Stimulated activated CD4-positive, alpha-beta T cell treated with anti-CD3 and anti-CD28 coated beads, Interleukin-15, amount 100 ng/mL, for 24 hours (primary cell): ENCODE data around the gene MRPL42.
A peak's percentile ranks its signal among the peaks of the same experiment; 100 is the strongest.

Experiments
- DNase-seq: peaks from one replicate; pipeline ENCODE4 v3.0.0-alpha.2; 2020

The MRPL42 gene

DNA sequence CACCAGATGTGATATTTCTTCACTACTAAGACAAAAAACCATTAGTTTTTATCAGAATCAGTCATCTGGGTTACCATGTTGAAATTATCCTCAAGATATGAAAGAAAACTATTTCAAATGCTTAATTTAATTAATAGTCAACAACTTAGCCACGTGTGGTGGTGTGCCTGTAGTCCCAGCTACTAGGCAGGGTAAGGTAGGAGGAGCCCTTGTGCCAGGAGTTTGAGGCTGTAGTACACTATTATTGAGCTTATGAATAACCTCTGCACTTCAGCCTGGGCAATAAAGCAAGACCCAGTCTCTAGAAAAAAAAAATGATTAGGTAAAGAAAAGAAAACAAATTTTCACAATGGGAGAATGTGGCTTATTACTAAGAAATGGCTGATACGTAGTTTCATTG is 33.4 kb downstream of the MRPL42 start:
- DNase-seq, result no peak

- peak; percentile 68 for DNase-seq
Observed at GRCh38 chr12:93502802-93503623, 35.7 kb downstream of the MRPL42 start.

DNA sequence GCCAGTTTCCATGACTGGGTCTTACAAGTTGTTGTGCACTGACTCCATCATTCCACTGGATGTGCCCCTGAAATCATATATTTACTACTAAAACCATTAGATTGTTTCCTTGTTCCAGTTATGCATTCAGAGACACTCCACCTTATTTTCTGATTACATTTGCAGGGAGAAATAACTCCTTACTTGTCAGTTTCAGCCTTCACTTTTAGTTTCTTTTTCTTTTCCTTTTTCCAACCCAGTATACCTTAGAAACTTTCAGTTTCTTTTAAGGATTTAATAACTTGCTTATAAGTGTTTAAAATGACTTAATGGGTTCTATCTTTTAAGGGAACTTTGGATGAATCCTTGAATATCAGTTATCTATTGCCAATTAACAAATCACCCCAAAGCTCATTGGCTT is 39.9 kb downstream of the MRPL42 start:
- no peak for DNase-seq

GRCh38 chr12:93509506-93509905 is 42.2 kb downstream of the MRPL42 start:
- DNase-seq, result no peak

GRCh38 chr12:93514853-93515252 is 47.5 kb downstream of the MRPL42 start:
- DNase-seq, result no peak

GRCh38 chr12:93518725-93519124 is 51.4 kb downstream of the MRPL42 start:
- DNase-seq, result no peak

DNA sequence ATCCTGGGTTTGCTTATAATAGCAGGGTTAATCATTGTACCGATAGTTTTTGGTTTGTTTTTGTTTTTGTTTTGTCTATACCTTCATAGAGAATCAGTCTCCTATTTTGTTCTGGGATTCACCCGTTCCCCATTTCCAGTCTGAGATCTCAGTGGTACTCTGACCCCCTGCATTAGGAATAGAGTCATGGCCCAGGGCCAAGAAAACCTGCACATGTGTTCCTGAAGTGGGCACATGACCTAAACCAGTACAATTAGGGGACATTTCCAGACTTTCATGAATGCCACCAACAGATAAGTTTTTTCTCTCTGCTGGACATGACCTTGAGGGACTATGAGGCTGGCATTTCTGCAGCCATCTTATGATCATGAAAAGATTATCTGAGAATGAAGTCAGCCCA is 52.5 kb downstream of the MRPL42 start:
- DNase-seq, result no peak

GRCh38 chr12:93520454-93520853 is 53.1 kb downstream of the MRPL42 start:
- DNase-seq, result no peak

DNA sequence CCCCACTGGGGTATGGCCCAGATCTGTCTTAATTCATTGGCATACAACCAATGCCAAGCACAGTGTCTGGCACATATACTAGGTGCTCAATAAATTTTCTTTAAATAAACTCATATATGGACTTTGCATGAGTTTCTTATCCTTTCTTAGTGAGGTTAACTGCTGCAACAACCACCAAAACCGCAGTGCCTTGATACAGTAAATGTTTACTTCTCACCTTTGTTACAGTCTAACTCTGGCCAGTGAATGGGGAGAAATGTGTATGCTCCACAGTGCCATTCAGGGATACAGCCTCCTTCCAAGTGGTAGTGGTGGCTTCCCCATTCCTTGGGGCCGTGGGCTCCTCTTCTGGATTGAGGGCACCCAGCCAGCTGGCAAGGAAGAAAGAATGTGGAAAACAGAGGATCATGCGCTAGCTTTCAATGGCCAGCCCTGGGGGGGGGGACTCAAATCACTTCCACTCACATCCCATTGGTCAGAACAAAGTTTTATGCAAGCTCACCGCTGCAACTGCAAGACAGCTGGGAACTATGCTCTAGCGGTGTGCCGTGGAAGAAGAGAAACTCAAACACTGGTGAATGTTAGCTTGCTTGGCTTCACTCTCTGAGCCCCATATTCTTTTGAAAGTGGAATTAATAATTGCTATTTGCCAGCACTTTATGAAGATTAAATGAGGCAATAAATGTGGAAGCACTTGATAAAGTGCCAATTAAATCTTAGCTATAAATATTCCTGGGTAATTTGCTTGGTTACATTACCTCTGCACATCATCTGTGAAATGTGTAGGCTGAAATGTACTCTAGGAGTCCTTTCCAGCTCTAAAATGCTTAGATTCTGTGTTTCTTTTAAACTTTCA is 54.1 kb downstream of the MRPL42 start:
- no peak for DNase-seq

DNA sequence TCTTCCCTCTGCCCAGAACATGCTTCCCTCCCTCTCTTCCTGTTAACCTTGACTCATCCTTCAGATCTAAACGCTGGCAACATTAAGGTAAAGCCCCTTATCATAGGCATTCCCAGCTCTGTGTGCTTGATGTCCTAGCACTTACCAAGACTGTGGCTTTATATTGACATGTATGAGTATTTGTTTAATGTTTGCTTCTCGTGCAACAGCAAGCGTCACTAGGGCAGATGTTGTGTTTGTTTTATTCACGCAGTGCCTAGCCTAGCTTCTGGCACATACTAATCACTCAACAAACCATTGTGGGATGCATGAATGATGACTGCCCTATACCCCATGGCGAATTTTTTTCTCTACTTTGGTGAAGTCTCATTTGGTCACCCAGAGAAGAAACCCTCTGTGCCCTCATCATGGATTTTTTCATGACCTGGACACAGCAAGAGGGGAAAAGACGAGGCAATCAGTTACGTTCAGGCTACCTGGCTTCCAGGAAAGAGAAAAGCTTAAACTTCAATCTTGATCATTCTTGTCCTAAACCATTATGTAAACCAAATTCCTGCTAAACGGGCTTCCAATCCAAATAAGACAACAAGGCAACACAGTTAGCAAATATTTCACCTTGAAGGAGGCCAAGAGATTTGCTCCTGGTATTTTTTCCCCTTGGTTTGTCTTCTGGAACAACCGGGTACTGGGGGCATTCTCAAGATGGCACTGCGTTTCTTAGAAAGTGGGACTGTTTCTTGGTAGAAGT is 57.2 kb downstream of the MRPL42 start:
- DNase-seq, result no peak

DNA sequence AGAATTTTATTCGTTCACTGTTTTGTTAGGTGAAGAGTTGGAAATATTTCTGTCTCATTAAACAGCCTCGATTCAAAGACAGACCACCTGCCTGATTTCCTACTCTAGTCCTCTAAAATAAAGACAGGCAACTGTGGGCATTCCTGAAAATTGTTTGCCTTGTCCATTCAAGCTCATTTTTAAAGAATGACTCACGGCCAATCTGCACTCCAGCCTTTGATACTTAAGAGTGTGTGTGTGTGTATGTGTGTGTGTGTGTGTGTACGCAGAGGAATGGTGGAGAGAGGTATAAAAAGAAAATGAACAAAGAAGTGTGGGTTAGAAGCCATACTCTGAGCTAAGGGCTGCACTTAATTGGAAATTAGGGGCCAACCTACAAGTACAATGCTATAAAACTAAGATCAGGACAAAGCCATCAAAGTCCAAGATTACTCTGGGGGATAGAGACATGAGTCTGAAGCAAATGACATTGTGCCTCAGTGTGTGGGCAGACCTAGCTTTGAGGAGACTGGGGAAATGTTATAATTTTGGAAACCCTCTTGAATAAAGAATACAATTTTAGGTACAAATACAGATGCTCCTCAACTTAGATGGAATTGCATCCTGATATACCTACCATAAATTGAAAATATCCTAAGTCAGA is 59.6 kb downstream of the MRPL42 start:
- DNase-seq, result no peak

DNA sequence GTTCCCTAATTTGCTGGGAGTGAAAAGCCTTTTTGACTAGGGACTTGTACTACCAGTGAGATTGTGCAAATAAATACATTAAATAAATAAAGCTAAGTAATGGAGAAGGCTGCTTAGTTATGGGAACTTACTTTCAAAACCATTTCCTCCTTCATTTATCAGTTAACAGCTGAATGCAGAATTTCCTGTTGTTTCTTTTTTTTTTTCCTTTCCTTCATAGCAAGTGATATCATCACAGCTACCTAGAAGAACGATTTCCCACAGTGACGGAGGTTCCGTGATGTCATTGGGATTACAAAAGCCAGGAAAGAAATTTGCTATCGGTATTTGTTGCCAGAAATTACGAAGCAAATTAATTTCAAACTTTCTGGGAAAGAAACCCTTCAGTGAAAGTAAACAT is 63.0 kb downstream of the MRPL42 start:
- DNase-seq, result no peak

DNA sequence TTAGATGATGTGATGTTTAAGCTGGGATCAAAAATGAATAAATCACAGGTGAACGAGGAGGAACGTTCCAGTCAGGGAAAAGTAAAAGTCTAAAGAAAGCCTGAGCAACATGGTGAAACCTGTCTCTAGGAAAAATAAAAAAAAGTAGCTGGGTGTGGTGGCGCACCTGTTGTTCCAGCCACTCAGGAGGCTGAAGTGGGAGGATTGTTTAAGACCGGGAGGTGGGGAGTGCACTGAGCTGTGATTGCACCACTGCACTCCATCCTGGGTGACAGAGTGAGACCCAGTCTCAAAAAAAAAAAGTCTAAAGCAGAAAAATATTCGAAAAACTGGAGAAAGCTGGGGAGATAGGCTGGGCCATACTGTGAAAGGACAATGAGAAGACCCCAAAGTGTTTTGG is 66.0 kb downstream of the MRPL42 start:
- no peak for DNase-seq

GRCh38 chr12:93536111-93536765 is 68.9 kb downstream of the MRPL42 start:
- no peak for DNase-seq

- DNase-seq, result no peak
Observed at GRCh38 chr12:93536766-93537488, 69.6 kb downstream of the MRPL42 start.

DNA sequence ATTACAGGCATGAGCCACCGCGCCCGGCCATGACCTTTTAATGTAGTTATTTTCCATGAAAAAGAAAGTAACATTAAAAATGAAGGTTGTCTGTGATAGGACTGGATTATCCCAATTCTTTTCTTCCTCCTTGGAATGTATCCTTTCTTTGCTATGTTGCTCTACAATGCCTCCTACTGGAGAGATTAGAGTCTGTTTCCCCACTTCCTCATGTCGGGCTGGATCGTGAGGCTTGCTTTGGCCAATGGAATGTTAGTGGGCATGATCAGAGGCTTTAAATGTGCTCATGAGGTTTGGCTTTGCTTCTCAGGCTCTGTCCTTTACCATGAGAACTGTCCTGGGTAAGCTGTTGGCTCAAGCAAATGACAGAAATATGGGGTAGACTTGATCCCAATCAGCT is 70.5 kb downstream of the MRPL42 start:
- no peak for DNase-seq

GRCh38 chr12:93539821-93540220 is 72.5 kb downstream of the MRPL42 start:
- DNase-seq, result no peak

DNA sequence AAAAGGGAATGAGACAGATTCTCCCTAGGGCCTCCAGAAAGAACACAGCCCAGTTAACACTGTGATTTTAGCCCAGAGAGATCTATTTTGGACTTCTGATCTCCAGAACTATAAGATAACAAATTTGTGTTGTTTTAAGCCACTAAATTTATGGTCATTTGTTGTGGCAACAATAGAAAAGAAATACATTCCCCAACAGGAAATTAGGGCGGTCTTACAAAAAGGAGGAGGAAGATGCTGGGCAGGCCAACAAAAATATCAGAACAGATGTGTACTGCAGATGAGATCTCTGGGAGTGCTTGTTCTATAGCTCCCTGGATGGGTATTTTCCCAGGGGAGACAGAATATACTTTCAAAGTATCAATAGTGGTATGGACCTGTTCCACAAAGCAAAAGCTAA is 73.2 kb downstream of the MRPL42 start:
- no peak for DNase-seq

- DNase-seq, result no peak
Observed at GRCh38 chr12:93541578-93542225, 74.4 kb downstream of the MRPL42 start.

DNA sequence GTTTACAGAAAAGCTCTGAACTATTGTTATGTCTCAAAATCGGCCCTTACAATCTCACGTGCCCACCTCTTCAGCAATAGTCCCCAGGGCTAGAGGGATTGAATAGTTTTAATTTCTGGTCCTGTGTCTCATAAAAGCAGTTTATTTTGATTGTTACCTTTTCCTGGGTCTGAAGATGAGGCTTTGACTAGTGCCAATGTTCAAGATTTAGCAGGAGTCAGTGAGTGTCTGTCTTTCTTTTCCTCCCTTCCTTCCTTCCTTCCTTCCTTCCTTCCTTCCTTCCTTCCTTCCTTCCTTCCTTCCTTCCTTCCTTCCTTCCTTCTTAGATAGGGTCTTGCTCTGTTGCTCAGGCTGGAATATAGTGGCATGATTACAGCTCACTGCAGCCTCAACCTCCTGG is 80.5 kb downstream of the MRPL42 start:
- no peak for DNase-seq

DNA sequence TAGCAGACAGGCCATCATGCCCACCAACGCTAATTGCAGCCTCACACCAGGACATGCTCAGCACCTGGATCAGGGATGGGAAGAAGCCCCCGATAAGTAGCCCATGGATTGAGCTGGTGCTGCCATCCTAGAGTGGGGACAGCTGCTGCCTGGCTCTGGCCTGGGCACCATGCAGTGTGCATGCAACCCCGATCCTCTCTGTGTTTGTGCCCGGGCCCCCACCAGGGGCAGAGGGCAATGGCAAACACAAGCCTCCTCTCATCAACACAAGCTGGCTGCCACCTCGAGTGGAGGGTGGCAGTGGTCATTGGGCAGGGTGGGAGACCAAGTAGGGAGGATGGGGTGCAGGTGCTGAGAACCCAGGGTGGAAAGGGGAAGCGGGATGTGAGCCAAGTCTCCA is 81.9 kb downstream of the MRPL42 start:
- no peak for DNase-seq
